ENCODE data around the gene CASZ1. TPM values are rescaled to one million over a fixed set of nuclear protein-coding genes. Genes with fewer than 3 reads are reported as not detected.

Gene CASZ1
- polyA plus RNA-seq, 1 experiment = 0.06 TPM

- POLR2A ChIA-PET = no interaction called here
These were observed 118.7 kb downstream of the CASZ1 start for GRCh38 chr1:10677491-10678391.

GRCh38 chr1:10676963-10677362, 119.5 kb downstream of the CASZ1 start:
- Histone ChIP-seq H3K4me3 (ENCODE audit: low read depth, low read length) (no peak overlapping the region), H3K27me3 (ENCODE audit: control insufficient read depth, insufficient read depth, low read length) (peaks cover 12% of the 10 kb centered on the region), H3K27ac (ENCODE audit: low read depth, low read length) (no peak overlapping the region), H3K9me3 (ENCODE audit: control insufficient read depth, insufficient read depth, low read length) (no peaks in the 10 kb centered on the region)
- POLR2A ChIA-PET = no interaction called here
- CTCF ChIA-PET = no interaction called here
- TF ChIP-seq CTCF (IDR thresholded peaks at IDR 0.05; ENCODE audit: low read depth, low read length) = no peak
- DNase-seq (ENCODE audit: low read depth, low spot score) = no peak

More at GRCh38 chr1:10677491-10678391, 118.7 kb downstream of the CASZ1 start:
- no peaks in the 10 kb centered on the region for H3K9me3 ChIP-seq (ENCODE audit: control insufficient read depth, insufficient read depth, low read length)
- DNase-seq (ENCODE audit: low read depth, low spot score) = no peak
- CTCF ChIA-PET = no interaction called here
- peaks cover 14% of the 10 kb centered on the region for H3K27me3 ChIP-seq (ENCODE audit: control insufficient read depth, insufficient read depth, low read length)
- no peak for TF ChIP-seq CTCF (IDR thresholded peaks at IDR 0.05; ENCODE audit: low read depth, low read length)
- no peak overlapping the region for H3K27ac ChIP-seq (ENCODE audit: low read depth, low read length)
- H3K4me3 ChIP-seq (ENCODE audit: low read depth, low read length) = no peak overlapping the region

GRCh38 chr1:10675813-10676212, 120.6 kb downstream of the CASZ1 start:
- ChIA-PET CTCF (no interaction called here), POLR2A (no interaction called here)
- TF ChIP-seq CTCF (IDR thresholded peaks at IDR 0.05; ENCODE audit: low read depth, low read length) = no peak
- Histone ChIP-seq H3K4me3 (ENCODE audit: low read depth, low read length) (no peak overlapping the region), H3K27me3 (ENCODE audit: control insufficient read depth, insufficient read depth, low read length) (peaks cover 15% of the 10 kb centered on the region), H3K27ac (ENCODE audit: low read depth, low read length) (no peak overlapping the region), H3K9me3 (ENCODE audit: control insufficient read depth, insufficient read depth, low read length) (no peaks in the 10 kb centered on the region)
- no peak for DNase-seq (ENCODE audit: low read depth, low spot score)

- H3K9me3 ChIP-seq (ENCODE audit: control insufficient read depth, insufficient read depth, low read length) = no peaks in the 10 kb centered on the region
- peaks cover 20% of the 10 kb centered on the region for H3K27me3 ChIP-seq (ENCODE audit: control insufficient read depth, insufficient read depth, low read length)
- TF ChIP-seq CTCF (IDR thresholded peaks at IDR 0.05; ENCODE audit: low read depth, low read length) = no peak
- POLR2A ChIA-PET = interaction anchor here (0.7 kb wide), 1 partner anchor 180 kb away, joined by 3 read pairs; no protein-coding TSS in a partner anchor
- H3K27ac ChIP-seq (ENCODE audit: low read depth, low read length) = no peak overlapping the region
- no peak for DNase-seq (ENCODE audit: low read depth, low spot score)
- CTCF ChIA-PET = no interaction called here
- H3K4me3 ChIP-seq (ENCODE audit: low read depth, low read length) = no peak overlapping the region
These were observed 121.5 kb downstream of the CASZ1 start for GRCh38 chr1:10674700-10675609.
